ENCODE data around the gene HOXB2.

The HOXB2 gene

DNA sequence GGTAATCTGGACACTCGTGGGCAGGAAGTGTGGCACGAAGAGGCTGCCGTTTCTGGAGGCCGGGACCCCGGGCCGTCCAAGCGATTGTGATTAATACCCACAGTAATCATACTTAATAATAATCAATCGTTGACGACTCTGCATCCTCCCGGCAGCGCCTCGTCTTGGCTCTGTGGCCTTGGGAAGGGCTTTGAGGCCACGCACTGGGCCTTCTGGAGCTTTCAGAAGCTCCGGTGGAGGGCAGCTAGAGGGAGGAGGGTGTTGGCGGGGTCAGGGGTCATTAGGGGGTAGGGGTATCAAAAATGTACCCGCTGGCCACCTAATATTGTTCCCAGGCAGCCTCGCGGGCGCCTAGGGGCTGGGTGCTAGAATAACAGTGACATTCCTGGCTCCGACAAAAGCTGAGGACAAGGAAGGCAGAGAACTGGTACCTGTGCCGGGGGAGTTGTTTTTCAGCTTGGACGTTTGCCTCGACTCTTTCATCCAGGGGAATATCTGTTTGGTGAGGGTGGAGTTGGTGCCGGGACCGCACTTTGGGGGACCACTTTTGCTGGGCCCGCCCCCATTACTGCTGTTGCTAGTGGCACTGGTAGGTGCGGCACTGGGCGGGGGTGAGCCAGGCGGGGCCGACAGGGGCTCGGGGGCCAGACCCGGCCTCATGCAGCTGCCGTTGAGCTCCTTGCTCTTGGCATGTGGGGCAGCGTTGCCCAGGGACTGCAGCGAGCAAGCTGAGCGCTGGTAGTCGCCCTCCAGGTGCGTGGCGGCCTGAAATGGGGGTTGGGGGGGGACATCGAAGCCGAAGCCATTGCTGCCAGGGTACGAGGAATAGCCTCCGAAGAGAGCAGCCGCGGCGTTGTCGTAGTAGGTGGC lies 6.9 kb upstream of the HOXB2 start:
- DNase-seq = peak; percentile 38

DNA sequence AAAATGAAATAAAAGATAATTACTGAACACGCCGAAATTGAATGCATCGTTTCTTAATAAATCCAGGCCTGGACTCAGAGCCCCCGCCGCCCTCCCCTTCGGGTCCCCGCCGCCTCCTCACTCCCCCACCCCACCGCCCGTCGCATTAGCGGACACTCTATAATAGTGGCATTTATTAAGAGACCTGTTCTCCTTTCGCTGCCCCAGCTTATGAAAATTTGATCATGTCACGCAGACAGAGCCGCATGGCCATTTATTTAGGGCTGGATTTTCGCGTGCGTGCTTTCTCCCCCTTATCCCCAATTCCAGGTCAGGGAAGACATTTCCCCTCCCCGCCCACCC lies 6.3 kb upstream of the HOXB2 start:
- no peak for DNase-seq

DNA sequence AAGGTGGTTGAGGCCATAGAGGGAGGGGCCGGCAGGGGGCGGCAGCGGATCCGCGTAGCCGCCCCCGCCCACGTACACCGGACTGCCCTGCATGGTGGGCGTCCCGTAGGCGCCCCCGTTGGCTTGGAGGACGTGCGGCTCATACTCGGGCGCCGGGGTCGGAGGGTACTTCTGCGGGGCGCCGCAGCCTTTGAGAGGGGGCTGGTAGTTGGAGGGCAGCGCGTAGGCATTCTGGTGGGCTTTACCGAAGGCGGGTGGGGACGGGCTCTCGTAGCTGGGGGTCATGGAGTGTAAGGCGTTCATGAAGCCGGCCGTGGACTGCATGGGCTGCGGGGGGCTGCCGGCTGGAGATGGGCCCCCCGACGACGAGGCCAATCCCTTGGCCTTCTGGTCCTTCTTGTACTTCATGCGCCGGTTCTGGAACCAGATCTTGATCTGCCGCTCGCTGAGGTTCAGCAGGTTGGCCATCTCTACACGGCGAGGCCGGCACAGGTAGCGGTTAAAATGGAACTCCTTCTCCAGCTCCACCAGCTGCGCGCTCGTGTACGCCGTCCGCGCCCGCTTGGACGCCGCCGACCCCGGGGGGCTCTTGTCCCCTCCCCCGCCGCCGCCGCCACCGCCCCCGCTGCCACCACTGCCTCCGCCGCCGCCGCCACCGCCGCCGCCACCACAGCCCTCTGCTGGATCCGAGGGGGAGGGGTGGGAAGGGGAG lies 5.7 kb upstream of the HOXB2 start:
- no peak for DNase-seq

DNA sequence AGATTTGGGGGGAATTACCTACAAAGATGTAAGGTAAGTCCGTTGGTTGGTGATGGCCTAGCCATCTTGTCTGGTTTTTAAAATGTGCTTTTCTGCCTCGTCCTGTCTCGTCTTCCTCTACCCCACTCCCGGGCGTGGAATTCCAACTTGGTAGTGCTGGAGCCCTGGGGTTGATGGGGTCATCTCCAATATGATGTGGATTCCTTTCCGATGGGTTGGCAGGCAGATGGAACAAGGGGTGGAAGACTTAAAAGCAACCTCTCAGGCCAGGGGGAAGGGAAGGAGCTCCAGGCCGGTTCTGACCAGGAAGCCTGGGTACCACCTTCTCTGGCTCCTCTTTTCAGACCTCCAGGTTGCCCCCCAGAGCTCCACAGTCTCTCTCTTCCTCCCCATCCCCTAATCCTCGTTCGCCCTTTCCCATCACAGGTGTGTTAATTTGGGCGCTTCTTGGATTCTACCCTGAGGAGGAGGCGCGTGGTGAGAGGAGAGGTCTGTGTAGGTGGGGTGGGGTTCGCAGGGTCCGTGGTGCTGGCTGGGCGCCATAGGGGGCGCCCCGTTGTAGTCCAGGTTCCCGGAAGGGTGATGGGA lies 5.1 kb upstream of the HOXB2 start:
- DNase-seq = no peak

DNA sequence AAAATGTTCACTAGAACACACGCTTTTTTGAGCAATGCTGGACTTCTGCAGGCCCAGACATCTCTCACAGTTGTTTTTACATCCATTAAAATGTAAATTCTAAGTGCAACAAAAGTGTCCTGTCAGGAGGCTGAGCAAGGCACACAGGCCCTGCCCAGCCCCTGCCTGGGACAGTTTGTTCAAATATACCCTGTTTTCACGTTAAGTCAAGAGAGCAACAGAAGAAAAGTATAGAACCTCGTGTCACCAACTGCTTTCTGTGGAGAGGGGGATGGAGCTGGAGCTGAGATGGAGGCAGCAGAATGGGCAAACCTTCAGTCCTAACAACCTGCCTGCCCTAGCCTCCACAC lies 4.3 kb upstream of the HOXB2 start:
- no peak for DNase-seq

DNA sequence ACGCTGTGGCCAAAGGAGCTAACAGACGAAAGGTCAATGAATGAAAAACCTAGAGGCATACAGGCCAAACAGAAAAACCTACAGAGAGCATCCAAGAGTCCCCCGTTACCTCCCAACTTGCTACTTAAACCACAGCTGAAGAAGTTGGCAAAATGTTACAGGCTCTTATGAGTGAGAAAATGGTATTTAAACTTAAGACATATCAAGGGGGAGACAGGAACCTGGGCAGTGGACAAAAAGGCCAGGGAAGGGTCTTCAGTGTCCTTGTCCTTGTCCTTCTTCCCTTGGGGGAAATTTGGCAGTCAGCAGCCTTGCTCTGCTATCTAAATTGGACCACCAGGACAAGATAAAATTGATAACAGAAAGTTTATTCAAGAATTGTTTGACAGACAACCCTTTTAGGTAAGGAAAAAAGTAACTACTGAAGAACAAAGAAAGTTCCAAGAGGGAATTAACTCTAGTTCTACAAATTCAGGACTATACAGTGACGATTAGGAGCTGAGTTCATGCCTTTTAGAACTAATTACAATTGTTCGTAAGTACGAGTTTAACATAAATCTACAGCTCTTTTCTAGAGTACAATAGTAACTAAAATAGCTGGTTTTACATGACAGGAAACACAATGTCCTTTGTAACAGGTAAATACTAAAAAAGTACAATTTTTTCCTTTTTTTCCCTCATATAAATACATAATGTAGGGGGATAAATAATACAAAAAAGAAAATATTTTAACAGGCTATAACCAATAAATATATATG lies 3.8 kb upstream of the HOXB2 start:
- DNase-seq = no peak

DNA sequence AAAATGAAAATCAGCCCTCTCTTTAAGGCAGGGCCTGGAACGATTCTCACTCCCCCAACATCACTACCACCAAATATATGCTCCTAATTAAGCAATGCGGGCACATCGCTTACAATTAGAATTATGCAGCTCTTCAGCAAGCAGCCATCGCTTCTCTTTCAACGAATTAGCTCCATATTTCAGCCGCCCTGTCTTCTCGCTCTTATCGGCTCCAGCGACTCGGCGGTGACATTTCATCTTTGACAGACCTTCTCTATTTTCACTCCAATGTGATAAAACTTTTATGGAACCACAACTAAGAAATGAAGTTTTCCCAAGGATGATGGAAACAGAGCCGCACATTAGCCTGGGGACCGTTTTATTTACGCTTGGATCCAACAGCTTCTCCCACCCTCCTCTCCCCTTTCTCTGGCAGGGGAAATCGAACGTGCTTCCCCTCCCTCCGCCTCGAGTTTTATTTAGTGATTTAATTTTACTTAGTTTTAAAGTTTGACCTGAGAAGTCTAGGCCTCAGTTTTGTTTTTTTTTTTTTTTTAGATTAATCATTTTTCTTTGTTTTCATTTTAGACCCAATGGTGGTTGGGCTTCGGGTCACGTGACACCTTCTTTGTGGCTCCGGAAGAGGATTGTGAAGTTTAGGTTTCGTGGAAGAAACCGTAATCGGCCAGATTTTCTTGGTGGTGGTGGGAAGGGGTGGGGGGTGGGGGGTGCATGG lies 3.1 kb upstream of the HOXB2 start:
- DNase-seq = no peak

DNA sequence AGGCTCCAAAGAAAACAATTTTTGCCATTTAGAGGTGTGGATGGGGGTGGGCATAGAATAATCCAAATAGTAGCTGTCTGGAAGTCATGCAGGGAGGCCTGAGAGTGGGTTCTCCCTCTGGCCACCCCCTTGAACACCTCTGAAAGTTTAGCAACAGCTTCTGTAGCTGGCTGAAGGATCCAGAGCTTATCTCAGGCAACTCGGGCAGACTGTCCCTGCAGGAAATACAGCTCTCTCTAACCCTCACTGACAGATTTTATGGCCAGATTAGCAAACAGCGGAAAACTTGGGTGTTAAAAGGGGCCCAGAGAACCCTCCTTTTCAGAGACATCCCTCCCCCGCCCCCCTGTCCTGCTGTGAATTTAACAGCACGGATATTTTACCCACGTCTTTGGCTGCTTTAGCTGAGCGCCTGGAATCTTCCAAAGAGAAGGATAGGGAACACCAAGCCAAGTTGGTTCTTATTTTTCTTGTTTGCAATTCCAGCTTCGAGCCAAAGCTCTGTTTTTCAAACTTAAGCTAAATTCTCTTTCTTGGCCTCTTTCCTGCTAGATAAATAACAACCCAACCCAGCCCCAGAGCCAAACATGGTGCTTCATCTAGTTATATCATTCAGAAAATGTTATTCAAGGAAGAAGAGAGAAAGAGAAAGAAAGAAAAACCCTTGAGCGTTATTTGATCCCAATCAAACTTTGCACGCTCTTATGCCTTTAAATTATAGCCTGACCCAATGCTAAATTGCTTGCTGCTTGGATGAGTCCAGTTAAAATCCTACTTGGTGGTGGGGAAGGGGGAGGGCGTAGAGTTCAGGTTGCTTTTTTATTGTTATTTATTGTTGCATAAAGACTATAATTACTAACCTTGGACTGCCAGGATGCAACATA lies 2.3 kb upstream of the HOXB2 start:
- DNase-seq = peak; percentile 83

DNA sequence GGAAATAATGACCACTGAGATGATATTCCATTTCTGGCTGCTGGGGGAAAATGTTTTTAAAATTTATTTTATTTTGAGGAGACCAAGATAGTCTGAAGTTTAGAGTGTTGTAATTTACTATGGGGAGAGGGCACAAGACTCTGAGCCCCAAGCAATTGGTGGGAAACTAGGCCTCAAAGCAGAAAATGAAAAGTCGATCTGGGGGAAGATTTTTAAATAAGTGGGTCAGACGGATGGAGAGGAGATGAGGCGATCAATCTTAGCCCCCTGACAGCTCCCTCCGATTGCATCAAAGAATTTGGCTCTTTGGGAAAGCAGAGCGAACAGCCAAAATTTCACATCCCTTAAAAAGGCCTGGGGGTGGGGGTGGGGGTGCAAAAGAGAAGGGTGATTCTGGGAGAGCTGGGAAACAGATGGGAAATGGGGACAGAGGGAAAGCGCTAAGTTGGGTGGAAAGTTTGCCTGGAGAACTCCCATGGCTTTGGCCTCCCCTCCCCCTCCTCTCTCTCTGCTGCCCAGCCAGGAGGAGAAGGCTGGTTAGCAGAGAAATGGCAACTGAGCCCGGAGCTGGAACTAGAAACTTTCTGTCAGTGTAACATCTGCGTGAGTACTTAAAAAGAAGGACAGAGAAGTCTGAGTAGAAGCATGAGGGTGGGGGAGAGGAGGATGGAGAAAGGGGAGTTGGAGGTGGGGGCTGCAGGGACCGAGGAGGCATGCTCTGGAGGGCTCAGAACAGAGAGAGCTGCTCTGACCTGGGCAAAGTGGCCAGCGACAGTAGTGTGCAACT lies 1.4 kb upstream of the HOXB2 start:
- DNase-seq = no peak

DNA sequence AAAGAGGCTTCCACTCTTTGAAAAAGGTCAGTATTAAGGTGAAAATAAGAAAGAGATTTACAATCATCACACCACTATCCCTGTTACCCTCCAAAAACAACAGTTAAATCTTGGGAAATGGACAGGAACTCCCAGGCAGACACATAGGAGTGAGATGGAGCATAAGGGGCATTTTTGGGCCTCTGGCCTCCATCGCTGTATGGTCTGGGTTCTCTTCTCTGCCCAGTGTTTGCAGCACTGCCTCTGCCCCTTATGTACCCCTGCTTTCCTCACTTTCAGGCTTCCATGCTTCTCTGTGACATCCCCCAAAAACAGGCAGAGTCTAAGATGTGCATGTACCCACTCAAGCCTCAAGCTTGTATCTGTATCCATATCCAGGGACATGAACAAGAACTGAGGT lies 630 bp upstream of the HOXB2 start:
- DNase-seq = no peak

DNA sequence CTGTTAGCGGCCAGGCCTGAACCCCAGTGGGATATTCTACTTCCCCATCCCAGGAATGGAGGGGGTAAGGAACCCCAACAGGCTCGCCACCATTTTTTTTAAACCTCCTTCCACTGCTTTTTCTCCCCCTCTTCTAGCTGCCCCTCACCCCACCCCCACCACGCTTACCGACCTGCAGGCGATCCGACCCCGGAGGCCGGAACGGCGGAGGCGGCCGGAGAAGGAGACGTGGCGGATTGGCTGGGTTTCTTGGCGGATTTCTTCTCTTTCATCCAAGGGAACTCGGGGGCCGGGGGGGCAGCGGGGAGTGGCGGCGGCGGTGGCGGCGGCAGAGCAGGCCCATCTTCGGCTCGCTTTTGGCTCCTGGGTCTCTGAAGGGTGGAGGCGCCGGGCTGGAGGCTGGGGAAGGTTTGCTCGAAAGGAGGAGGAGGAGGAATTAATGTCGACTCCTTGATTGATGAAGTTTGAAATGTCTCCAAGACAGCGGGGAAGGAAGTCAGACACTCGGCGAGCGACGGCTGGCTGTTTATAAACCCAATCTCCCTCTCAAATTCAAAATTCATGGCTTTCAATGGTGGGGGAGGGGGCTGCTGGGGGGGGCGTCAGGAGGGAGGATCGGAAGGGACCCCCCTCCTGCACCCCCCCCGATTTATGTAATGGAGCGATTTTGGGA lies 424 bp downstream of the HOXB2 start:
- peak; percentile 79 for DNase-seq

DNA sequence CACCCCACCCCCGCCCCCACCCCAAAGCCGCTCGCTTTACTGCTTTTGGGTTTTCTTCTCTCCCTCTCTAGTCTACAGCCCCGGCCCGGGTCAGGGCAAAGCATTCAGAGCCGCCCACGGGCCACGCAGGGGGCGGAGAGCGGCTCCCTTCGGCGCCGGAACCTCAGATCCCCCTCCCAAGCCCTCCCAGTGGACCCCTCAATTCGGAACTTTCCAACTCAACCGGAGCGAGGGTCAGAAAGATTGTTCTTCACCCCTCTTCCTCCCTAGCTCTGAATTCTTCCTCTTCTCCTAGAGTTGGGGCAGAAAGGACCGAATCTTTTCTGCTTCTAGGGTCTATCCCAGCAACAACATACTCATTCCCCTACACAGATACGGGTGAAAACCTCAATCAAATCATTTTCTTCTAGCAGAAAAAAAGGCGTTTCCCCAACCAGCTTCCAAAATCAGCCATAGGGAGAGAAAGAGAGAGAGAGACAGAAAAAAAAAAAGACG lies 1.0 kb downstream of the HOXB2 start:
- DNase-seq = no peak

DNA sequence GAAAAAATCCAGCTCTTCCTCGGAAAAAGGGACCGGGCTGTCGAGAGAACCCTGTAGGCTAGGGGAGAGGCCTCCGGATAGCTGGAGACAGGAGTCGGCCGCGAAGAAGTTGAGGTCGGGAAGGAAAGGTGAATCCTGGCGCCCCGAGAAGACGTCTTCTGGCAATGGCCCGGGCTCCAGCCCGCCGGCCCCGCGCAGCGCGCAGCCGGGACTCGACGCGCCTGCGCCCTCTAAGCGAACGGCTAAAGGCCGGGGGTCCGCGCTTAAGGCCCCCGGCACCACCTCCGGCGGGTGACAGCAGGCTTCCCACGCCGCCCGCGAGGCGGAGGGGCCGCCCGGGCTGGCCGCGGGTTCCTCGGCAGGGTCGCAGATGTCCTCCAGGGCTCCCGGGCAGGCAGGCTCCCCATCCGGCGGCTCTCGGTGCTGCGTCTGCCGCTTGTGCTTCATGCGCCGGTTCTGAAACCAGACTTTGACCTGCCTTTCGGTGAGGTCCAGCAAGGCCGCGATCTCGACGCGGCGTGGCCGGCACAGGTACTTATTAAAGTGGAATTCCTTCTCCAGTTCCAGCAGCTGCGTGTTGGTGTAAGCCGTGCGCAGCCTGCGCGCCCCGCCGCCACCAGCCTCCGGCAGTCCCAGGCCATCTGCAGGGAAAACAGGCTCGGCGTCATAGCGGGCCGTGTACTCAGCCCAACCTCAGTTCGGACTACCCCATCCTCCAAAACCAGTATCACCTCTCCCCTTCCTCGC lies 1.6 kb downstream of the HOXB2 start:
- DNase-seq = no peak

DNA sequence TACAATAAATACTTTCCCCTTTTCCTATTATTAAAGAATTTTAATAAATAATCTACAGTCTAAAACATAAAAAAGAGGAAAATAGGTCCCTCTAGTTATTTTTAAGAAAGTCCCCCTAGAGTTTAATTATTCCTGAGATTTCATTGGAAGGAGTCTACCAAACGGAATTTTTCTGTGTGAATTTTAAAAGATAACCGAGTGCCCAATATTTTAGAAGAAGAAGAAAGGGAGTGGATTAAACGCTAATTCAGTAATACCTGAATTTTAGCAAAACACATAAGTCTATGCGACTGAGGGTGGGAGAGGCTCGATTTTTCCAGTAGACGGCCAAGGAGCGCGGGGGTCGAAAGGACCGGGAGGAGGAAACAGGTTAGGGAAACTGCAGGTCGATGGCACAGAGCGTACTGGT lies 2.2 kb downstream of the HOXB2 start:
- no peak for DNase-seq

DNA sequence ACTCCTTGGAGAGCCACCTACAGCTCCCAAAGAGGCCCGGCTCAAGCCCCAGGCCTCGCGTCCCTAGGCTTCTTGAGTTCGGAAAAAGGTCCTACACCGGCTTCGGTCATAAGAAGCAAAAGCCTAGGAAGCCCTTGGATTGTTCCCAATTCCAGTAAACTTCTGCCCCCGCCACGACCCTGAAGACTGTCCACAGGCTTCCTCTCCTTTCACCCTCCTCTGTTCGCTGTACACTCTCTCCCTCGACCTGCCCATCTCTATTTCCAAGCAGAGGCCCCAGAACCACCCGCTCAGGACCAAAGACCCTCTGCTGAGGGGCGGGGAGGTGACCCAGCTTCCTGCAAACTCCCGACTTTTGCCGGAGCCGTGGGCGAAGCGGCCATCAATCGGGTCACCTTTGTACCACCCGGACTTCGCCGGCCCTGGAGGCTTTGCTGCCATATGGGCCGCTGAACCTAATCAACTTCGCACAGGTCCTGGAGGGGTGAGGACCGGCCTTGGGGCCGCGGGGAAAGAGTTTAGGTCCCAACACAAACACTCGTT lies 2.7 kb downstream of the HOXB2 start:
- no peak for DNase-seq

DNA sequence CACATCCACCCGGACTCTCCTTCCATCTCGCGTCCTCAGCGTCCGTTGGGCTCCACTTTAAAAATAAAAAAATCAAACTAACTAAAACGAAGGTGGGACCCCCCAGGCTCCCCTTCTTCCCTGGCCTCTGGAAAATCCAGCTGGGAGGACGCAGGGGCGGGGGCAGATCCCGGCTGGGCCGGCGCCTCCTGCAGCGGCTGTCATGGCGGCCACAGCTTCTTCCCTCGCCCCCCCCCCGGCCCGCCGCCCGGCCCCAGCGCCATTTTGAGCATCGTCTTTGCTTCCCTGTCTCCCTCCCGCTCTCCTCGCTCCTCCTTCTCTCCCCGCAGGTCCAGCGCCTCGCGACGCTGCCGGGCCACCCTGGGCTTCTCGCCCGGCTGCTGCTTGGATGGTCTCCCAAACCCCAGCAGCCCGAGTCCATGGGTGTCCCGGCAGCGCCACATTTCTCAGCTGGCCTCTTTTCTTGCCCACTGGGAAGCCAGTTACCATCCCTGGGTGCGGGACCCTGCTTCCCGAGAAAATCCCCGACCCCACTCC lies 3.3 kb downstream of the HOXB2 start:
- no peak for DNase-seq

DNA sequence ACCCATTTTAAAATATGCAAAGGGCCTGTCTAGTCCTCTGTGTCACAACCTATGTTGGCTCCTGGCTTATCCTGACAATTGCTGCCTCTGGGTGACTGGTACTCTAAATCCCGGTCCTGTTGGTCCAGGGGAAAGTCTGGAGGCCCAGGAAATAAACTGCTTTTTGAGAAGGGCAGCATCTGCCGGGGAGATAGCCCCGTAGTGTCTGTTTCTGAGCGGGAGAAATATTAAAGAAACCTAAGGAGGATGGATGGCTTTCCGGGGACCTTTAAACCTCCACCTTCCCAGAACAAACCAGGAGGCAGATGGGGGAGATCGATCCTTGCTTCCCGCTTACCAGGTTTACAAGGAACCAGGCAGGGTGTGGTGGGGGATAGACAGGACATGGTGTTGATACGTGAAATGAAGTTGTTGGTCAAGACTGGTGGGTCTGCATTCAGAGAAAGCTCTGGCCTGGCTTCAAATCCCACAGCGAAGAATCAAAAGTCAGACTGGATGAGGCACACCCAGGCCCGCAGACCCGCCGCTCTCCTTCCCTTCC lies 3.8 kb downstream of the HOXB2 start:
- no peak for DNase-seq

DNA sequence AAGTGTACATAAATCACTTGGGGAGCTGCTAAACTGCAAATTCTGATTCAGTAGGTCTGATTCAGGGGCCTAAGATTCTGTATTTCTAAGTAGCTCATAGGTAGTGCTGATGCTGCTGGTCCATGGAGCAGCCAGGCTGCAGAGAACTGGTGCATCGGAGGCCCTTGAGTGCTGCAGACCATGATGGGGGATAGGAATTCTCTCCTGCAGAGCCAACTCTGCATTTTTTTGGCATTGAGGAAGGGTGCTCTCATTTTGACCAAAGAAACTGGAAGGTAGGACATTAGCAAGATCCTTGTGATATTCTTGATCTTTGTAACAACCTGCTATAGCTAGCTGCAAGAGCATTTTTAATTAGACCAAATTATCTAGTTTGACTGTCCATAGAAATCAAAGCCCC lies 4.7 kb downstream of the HOXB2 start:
- no peak for DNase-seq

DNA sequence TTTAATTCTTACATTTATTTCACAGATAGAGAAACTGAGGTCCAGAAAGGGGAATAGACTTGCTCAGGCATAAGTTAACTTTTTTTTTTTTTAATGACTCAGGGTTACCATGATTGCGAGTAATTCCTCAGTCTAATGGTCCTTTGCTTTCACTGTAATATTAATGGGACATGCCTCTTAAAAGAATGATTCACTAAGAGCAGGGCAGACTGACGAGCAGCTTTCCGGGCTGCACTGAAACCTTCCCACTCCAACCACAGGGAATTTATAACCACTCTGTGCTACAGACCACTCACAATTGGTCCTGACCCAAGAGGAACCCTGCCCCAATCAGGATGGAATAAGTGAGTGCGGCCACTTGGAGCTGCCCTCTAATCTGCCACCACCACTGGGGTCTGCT lies 5.7 kb downstream of the HOXB2 start:
- DNase-seq = no peak
